Gastrocnemius medialis (tissue), 4 donors: Measurements from ENCODE around the gene CAVIN2. TPM values are rescaled to one million over a fixed set of nuclear protein-coding genes. Genes with fewer than 3 reads are reported as not detected.

Experiments
- ATAC-seq, 2 donors: fragments of 150-250 bp; one replicate each; pipeline ENCODE4 v1.9.1; 2016
- DNase-seq, 2 donors: peaks; one replicate each; pipeline ENCODE4 v3.0.0-alpha.2; 2019
- H3K27ac ChIP-seq, 4 donors: fragments of 200-600 bp; sonication (generic); 1 replicate in 1 of 4; 2 replicates in 3 of 4; pipeline ENCODE4 v1.5.1; 2016 to 2018; ENCODE audit warnings: mild to moderate bottlenecking in 2 of 4, moderate library complexity in 1 of 4
- H3K27me3 ChIP-seq, 3 donors: fragments of 200-600 bp; sonication (generic) in 2 of 3; 1 replicate in 1 of 3; 2 replicates in 2 of 3; pipeline versions ENCODE4 v1.5.1 to v1.6.0; 2016 to 2019; ENCODE audit warnings: mild to moderate bottlenecking in 1 of 3, moderate library complexity in 1 of 3
- H3K36me3 ChIP-seq, 2 donors: fragments of 200-600 bp; sonication (generic) in 1 of 2; one replicate each; pipeline ENCODE4 v1.5.1; 2017 to 2018
- H3K4me1 ChIP-seq, 2 donors: fragments of 200-600 bp; sonication (generic) in 1 of 2; one replicate each; pipeline ENCODE4 v1.5.1; 2016 to 2017; ENCODE audit warnings: mild to moderate bottlenecking in 2 of 2
- H3K4me3 ChIP-seq, 4 donors: fragments of 200-600 bp; sonication (generic) in 3 of 4; 1 replicate in 1 of 4; 2 replicates in 3 of 4; pipeline ENCODE4 v1.5.1; 2016 to 2019; ENCODE audit warnings: mild to moderate bottlenecking in 2 of 4
- H3K9me3 ChIP-seq, 3 donors: fragments of 200-600 bp; sonication (generic) in 2 of 3; 1 replicate in 1 of 3; 2 replicates in 2 of 3; pipeline ENCODE4 v1.5.1; 2016 to 2019
- CTCF ChIP-seq, 5 experiments: fragments of 450-650 bp in 3 of 5; fragments of 200-600 bp in 2 of 5; sonication (generic) in 2 of 5; IDR thresholded peaks in 4 of 5; conservative IDR thresholded peaks in 1 of 5; 1 replicate in 4 of 5; 2 replicates in 1 of 5; pipeline ENCODE4 v1.5.1; 2016 to 2019; ENCODE audit warnings: antibody characterized with exemption in 5 of 5, mild to moderate bottlenecking in 3 of 5, moderate library complexity in 3 of 5
- POLR2A ChIP-seq, 2 donors: fragments of 450-650 bp; IDR thresholded peaks; one replicate each; pipeline ENCODE4 v1.6.1; 2017; ENCODE audit warnings: antibody characterized with exemption in 2 of 2, mild to moderate bottlenecking in 2 of 2, moderate library complexity in 2 of 2
- in situ Hi-C, 4 donors: fragments of 200-750 bp; cut with MboI; loops; one replicate each; pipeline versions ENCODE4 v1.15.0 to v1.8.0; 2017; ENCODE audit warnings: low sequenced_read_pairs in 4 of 4
- intact Hi-C: fragments of 100-400 bp; cut with DNase I; formaldehyde crosslinking; loops from one replicate; pipeline ENCODE4 v1.15.1; 2023; ENCODE audit warnings: low total_unique reads
- total RNA-seq, 4 donors: library from RNA; depleted of rRNA; stranded (reverse); fragments of >200 nt; gene quantifications; one replicate each; pipeline versions ENCODE4 v1.1.0 to v1.2.3, GENCODE V29; 2016

The CAVIN2 gene
- total RNA-seq, 4 donors from 2014 or later: 15.1 to 35.4 (median 31.1) TPM

DNA sequence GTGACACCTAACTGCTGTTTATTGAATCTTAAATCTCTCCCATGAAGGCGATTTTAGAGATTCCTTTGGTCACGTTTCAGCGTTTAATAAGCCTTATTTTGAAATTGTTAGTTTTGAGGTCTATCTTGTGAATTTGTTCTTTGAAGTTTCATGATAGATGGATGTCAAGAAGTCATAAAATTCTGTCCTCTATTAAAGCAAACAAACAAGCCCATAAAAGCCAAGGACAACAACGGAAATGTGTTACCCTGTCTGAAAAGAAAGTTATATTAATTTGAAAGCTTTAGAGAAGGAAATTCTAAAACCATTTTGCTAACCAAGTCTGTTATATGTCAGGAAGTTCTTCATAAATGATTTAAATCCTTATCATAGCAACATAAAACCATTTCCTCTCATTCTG lies 7.0 kb upstream of the CAVIN2 start:
- Histone ChIP-seq H3K27ac (peak overlapping the region in 3 of 4 donors; percentile 1 to 16 (median 1)), H3K4me1 (peaks cover 9 to 19% of the 10 kb centered on the region in 2 donors)
- TF ChIP-seq CTCF (IDR thresholded peaks at IDR 0.05 in 4 of 5, conservative IDR thresholded peaks at IDR 0.05 in 1 of 5) (no peak), POLR2A (IDR thresholded peaks at IDR 0.05) (no peak)

GRCh38 chr2:191851158-191851557 lies 4.3 kb upstream of the CAVIN2 start:
- H3K27me3 ChIP-seq: no peaks in the 10 kb centered on the region
- no peaks in the 10 kb centered on the region for H3K9me3 ChIP-seq
- peaks cover 17 to 22% of the 10 kb centered on the region in 2 donors for H3K4me1 ChIP-seq
- in situ Hi-C loops: no loop called here
- no peak for DNase-seq
- no peak for ATAC-seq
- H3K27ac ChIP-seq: no peak overlapping the region
- no peak overlapping the region for H3K4me3 ChIP-seq
- no peaks in the 10 kb centered on the region for H3K36me3 ChIP-seq
- intact Hi-C loops: no loop called here
- TF ChIP-seq CTCF (IDR thresholded peaks at IDR 0.05 in 4 of 5, conservative IDR thresholded peaks at IDR 0.05 in 1 of 5) (no peak), POLR2A (IDR thresholded peaks at IDR 0.05) (no peak)

More for the DNA sequence above, 7.0 kb upstream of the CAVIN2 start:
- Histone ChIP-seq H3K36me3 (no peaks in the 10 kb centered on the region), H3K27me3 (no peaks in the 10 kb centered on the region), H3K9me3 (no peaks in the 10 kb centered on the region), H3K4me3 (no peak overlapping the region)
- no peak for ATAC-seq
- intact Hi-C loops: no loop called here
- no peak for DNase-seq
- in situ Hi-C loops: no loop called here

DNA sequence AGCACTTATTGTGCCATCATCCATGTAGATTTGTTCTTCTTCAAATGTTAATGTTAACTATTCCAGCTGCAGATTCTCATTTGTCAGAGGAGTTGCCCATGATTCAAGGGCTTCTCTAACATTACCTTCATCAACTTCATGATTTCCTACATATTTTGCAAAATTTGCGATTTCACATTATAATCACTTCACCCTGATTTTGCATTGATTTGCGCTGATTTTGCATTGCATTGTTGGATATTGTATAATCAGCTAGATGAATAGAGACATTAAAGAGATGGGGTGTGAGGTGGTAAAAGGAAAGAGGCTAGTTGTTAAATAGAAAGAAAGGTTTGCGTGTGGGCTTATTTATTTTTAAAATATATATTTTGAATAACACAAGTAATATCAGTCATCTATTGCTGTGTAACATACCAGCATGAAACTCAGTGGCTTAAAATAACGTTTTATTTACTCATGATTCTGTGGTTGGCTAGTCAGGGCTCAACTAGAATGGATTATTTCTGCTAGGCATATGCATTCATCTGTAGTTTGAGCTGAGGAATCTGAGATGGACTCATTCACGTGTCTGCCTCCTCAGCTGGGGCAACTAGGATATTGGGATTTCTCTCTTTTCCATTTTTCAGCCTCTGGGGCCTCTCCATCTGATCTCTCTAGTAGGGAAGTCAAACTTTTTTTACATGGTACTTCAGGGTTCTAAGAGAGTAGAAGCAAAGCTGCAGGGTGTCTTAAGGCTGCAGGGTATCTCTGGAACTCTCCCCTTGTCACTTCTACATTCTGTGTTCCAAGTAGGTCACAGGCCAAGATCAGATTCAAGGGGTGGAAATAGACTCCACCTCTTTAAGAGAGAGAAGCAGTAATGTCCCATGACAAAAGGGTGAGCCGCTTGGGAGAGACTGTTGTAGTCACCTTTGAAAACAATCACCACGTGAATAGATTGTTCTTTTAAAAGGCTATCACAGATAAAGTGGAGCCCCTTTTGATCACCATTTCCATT lies 2.2 kb upstream of the CAVIN2 start:
- H3K27ac ChIP-seq: peak overlapping the region; percentile 35 to 80 (median 79)
- intact Hi-C loops (no loop called here), in situ Hi-C loops (no loop called here)
- H3K36me3 ChIP-seq: no peaks in the 10 kb centered on the region
- H3K4me3 ChIP-seq: no peak overlapping the region
- no peak for DNase-seq
- no peaks in the 10 kb centered on the region for H3K27me3 ChIP-seq
- no peaks in the 10 kb centered on the region for H3K9me3 ChIP-seq
- ATAC-seq: no peak
- TF ChIP-seq CTCF (IDR thresholded peaks at IDR 0.05 in 4 of 5, conservative IDR thresholded peaks at IDR 0.05 in 1 of 5): no peak
- no peak for TF ChIP-seq POLR2A (IDR thresholded peaks at IDR 0.05)
- H3K4me1 ChIP-seq: peaks cover 8 to 12% of the 10 kb centered on the region in 2 donors

GRCh38 chr2:191847764-191848163 lies 876 bp upstream of the CAVIN2 start:
- in situ Hi-C loops: no loop called here
- TF ChIP-seq POLR2A (IDR thresholded peaks at IDR 0.05): no peak
- TF ChIP-seq CTCF (IDR thresholded peaks at IDR 0.05 in 4 of 5, conservative IDR thresholded peaks at IDR 0.05 in 1 of 5): no peak
- DNase-seq: no peak
- peak overlapping the region; percentile 74 to 80 (median 79) for H3K27ac ChIP-seq
- H3K4me3 ChIP-seq: peak overlapping the region; percentile 47 to 61 (median 53)
- H3K4me1 ChIP-seq: peaks cover 4 to 8% of the 10 kb centered on the region in 2 donors
- no peaks in the 10 kb centered on the region for H3K36me3 ChIP-seq
- intact Hi-C loops: no loop called here
- ATAC-seq: no peak
- no peaks in the 10 kb centered on the region for H3K27me3 ChIP-seq
- no peaks in the 10 kb centered on the region for H3K9me3 ChIP-seq
